HG02870 (cell line): ENCODE data around the gene CRBN.

Source experiments
- ATAC-seq: cut with Tn5 transposase; IDR thresholded peaks from one replicate; pipeline ENCODE4 v1.9.1; 2021; ENCODE audit warnings: mild to moderate bottlenecking, moderate library complexity; ENCODE audit not compliant: unreplicated experiment

The CRBN gene

GRCh38 chr3:3177861-3178497 is 1.5 kb downstream of the CRBN start:
- no peak for ATAC-seq

- ATAC-seq: no peak
Measured at GRCh38 chr3:3172627-3173026, 6.9 kb downstream of the CRBN start.

GRCh38 chr3:3170998-3171397 is 8.5 kb downstream of the CRBN start:
- ATAC-seq: no peak

GRCh38 chr3:3165650-3166049 is 13.8 kb downstream of the CRBN start:
- no peak for ATAC-seq

GRCh38 chr3:3165241-3165640 is 14.2 kb downstream of the CRBN start:
- no peak for ATAC-seq

- no peak for ATAC-seq
Measured at GRCh38 chr3:3160826-3161225, 18.7 kb downstream of the CRBN start.

GRCh38 chr3:3157484-3157883 is 22.0 kb downstream of the CRBN start:
- no peak for ATAC-seq

- ATAC-seq: no peak
Measured at GRCh38 chr3:3154879-3155610, 24.4 kb downstream of the CRBN start.

GRCh38 chr3:3151513-3151912 is 28.0 kb downstream of the CRBN start:
- ATAC-seq: no peak

GRCh38 chr3:3149560-3149959 is 29.9 kb downstream of the CRBN start:
- ATAC-seq: no peak

GRCh38 chr3:3145831-3146230 is 33.7 kb downstream of the CRBN start:
- no peak for ATAC-seq

GRCh38 chr3:3141939-3142338 is 37.6 kb downstream of the CRBN start:
- peak; percentile 83 for ATAC-seq

- no peak for ATAC-seq
Measured at GRCh38 chr3:3137526-3137925, 42.0 kb downstream of the CRBN start.

GRCh38 chr3:3134750-3135448 is 44.6 kb downstream of the CRBN start:
- ATAC-seq: no peak

- ATAC-seq: no peak
Measured at GRCh38 chr3:3133500-3133899, 46.0 kb downstream of the CRBN start.

GRCh38 chr3:3129579-3129978 is 49.9 kb downstream of the CRBN start:
- no peak for ATAC-seq

- ATAC-seq: peak; percentile 30
Measured at GRCh38 chr3:3127432-3128010, 52.0 kb downstream of the CRBN start.

- peak; percentile 87 for ATAC-seq
Measured at GRCh38 chr3:3126477-3127431, 52.7 kb downstream of the CRBN start, which contains the start of gene TRNT1. TRNT1 (plus strand) TSS chr3:3126940; CDS start chr3:3129041, 2,101 bp downstream.

GRCh38 chr3:3125977-3126376 is 53.5 kb downstream of the CRBN start:
- no peak for ATAC-seq

- peak; percentile 74 for ATAC-seq
Measured at GRCh38 chr3:3119393-3119851, 60.1 kb downstream of the CRBN start.
